Lower lobe of right lung (tissue), 2 donors: ENCODE measurements around the gene CES3. TPM values are rescaled to one million over a fixed set of nuclear protein-coding genes. Genes with fewer than 3 reads are reported as not detected.

Experiments
- ATAC-seq, 2 donors: fragments of 200-7000 bp; cut with Tn5 transposase; one replicate each; pipeline ENCODE4 v1.9.1; 2020 to 2022; ENCODE audit warnings: mild to moderate bottlenecking in 2 of 2, moderate library complexity in 2 of 2
- DNase-seq: peaks from one replicate; pipeline ENCODE4 v3.0.0-alpha.2; 2020
- H3K27ac ChIP-seq: fragments of 200-600 bp; one replicate; pipeline ENCODE4 v1.8.0; 2022
- H3K27me3 ChIP-seq: fragments of 200-600 bp; one replicate; pipeline ENCODE4 v1.8.0; 2022; ENCODE audit warnings: low read depth
- H3K36me3 ChIP-seq: fragments of 200-600 bp; one replicate; pipeline ENCODE4 v1.8.0; 2022; ENCODE audit warnings: mild to moderate bottlenecking
- H3K4me1 ChIP-seq: fragments of 200-600 bp; one replicate; pipeline ENCODE4 v1.8.0; 2022
- H3K4me3 ChIP-seq: fragments of 200-600 bp; one replicate; pipeline ENCODE4 v1.8.0; 2022; ENCODE audit warnings: mild to moderate bottlenecking
- H3K9me3 ChIP-seq: fragments of 200-600 bp; one replicate; pipeline ENCODE4 v1.8.0; 2022
- intact Hi-C: fragments of 100-400 bp; cut with DNase I; formaldehyde crosslinking; loops from one replicate; pipeline ENCODE4 v1.11.0; 2022
- total RNA-seq: library from RNA; stranded (reverse); fragmentation: NEBNext Ultra II Directional; extraction: Animal tissue kit (Norgen Biotek cat#: 25700); gene quantifications from one replicate; pipeline ENCODE4 v1.2.1, GENCODE V29; 2021
- TF ChIP-seq, protein P1 (sequence below): fragments of 200-600 bp; IDR thresholded peaks from one replicate; pipeline ENCODE4 v1.8.0; 2022; ENCODE audit warnings: antibody characterized with exemption, mild to moderate bottlenecking
- donor health status: DM: no; HTN: yes; CAD: no; lungs with severe emphysema.

Gene CES3
- total RNA-seq, 1 donor from 2014 or later, result 2.5 TPM

DNA sequence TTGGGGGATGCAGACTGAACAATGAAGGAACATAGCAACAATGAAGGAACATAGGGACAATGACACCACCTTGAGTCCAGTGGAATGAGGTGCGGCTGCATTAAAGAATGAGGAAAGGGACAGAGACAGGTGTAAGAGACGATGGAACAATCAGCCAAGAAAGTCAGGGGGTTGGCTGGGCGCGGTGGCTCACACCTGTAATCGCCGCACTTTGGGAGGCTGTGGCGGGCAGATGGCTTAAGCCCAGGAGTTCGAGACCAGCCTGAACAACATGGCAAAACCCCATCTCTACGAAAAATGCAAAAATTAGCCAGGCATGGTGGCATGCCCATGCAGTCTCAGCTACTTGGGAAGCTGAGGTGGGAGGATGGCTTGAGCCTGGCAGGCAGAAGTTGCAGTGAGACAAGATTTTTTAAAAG, 54.3 kb downstream of the CES3 start:
- Histone ChIP-seq H3K27me3 (peaks cover 8% of the 10 kb centered on the region), H3K36me3 (no peaks in the 10 kb centered on the region), H3K27ac (no peak overlapping the region), H3K4me1 (peaks cover 17% of the 10 kb centered on the region), H3K4me3 (no peak overlapping the region), H3K9me3 (no peaks in the 10 kb centered on the region)
- intact Hi-C loops, result no loop called here
- no peak for ATAC-seq
- TF ChIP-seq, protein P1, sequence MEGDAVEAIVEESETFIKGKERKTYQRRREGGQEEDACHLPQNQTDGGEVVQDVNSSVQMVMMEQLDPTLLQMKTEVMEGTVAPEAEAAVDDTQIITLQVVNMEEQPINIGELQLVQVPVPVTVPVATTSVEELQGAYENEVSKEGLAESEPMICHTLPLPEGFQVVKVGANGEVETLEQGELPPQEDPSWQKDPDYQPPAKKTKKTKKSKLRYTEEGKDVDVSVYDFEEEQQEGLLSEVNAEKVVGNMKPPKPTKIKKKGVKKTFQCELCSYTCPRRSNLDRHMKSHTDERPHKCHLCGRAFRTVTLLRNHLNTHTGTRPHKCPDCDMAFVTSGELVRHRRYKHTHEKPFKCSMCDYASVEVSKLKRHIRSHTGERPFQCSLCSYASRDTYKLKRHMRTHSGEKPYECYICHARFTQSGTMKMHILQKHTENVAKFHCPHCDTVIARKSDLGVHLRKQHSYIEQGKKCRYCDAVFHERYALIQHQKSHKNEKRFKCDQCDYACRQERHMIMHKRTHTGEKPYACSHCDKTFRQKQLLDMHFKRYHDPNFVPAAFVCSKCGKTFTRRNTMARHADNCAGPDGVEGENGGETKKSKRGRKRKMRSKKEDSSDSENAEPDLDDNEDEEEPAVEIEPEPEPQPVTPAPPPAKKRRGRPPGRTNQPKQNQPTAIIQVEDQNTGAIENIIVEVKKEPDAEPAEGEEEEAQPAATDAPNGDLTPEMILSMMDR, result no peak
- DNase-seq, result peak; percentile 30

DNA sequence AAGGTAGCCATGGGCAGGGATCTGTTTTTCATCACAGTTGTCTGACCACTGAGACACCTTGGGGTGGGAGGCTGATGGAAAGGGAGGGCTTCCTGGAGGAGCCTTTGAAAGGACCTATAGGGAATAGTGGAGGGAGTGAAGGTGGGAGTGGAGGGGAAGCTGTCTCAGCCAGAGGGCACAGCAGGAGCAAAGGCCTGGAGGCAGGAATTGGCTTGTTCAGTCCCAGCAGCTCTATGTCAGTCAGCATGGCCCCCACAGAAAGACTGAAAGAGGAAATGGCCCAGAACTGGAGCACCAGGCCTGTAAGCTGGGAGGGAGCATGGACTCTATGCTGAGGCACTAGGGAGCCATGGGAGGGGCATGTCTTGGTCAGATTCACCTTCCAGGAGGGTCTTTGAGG, 55.1 kb downstream of the CES3 start:
- no peak for DNase-seq
- intact Hi-C loops, result no loop called here
- TF ChIP-seq, protein P1, result no peak

DNA sequence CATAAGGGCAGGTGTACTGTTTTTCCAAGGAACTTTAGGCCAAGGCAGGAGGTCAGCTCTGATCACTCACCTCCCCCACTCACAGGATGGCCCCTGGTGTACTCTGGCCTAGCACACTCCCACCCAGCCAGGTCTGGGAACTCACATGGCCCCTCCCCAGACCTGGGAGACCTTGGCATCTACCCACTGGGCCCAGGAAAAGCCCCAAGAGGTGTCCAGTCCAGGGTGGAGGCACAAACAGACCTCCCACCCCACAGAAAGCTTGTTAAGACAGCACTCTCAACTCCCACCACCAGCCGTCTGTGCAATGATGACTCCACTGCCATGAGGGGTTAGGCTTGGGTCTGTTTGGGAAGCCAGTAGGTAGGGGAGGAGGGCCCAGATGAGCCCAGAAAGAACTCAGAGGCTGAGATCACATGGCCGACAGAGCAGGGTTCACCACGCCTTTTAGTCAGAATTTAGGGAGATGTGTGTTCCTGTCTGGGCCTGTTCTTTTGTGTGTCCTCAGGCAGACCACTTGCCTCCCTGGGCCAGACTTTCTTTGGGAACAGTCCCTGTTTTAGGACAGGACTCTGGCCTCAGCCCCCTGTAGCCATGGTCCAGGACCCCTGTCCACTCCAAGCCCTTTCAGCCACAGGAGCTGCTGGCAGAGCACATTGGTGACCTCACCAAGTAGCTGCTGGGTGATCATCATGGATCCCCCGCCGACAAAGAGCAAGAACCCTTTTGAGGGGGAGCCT, 55.8 kb downstream of the CES3 start:
- no peak for DNase-seq
- Histone ChIP-seq H3K4me1 (peaks cover 17% of the 10 kb centered on the region), H3K36me3 (no peaks in the 10 kb centered on the region), H3K4me3 (no peak overlapping the region), H3K27me3 (peaks cover 8% of the 10 kb centered on the region), H3K27ac (no peak overlapping the region), H3K9me3 (no peaks in the 10 kb centered on the region)
- TF ChIP-seq, protein P1, result no peak
- intact Hi-C loops, result no loop called here
- no peak for ATAC-seq

More for the DNA sequence above, 55.1 kb downstream of the CES3 start:
- Histone ChIP-seq H3K4me3 (no peak overlapping the region), H3K4me1 (peaks cover 17% of the 10 kb centered on the region), H3K27me3 (peaks cover 8% of the 10 kb centered on the region), H3K27ac (no peak overlapping the region), H3K36me3 (no peaks in the 10 kb centered on the region), H3K9me3 (no peaks in the 10 kb centered on the region)
- no peak for ATAC-seq

DNA sequence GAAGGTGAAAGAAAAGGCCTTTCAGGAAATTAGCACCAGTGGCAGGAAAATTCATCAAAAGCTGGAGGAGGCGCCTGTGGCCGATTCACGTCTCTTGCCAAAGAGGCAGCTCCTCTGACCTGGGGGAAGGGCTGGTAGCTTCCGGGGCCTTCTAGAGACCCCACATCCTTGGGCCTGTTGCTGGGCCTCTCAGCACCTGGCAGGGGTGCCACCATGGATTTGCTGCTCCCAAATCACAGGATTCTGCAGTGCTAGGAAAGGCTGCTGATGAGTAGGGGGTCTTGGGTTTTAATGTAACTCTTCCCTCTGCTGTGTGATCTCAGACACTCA, 56.3 kb downstream of the CES3 start:
- DNase-seq (peak; percentile 17), ATAC-seq (no peak)
- Histone ChIP-seq H3K36me3 (no peaks in the 10 kb centered on the region), H3K4me1 (peaks cover 17% of the 10 kb centered on the region), H3K4me3 (no peak overlapping the region), H3K27me3 (peaks cover 8% of the 10 kb centered on the region), H3K9me3 (no peaks in the 10 kb centered on the region), H3K27ac (no peak overlapping the region)
- intact Hi-C loops, result no loop called here
- TF ChIP-seq, protein P1, result no peak

DNA sequence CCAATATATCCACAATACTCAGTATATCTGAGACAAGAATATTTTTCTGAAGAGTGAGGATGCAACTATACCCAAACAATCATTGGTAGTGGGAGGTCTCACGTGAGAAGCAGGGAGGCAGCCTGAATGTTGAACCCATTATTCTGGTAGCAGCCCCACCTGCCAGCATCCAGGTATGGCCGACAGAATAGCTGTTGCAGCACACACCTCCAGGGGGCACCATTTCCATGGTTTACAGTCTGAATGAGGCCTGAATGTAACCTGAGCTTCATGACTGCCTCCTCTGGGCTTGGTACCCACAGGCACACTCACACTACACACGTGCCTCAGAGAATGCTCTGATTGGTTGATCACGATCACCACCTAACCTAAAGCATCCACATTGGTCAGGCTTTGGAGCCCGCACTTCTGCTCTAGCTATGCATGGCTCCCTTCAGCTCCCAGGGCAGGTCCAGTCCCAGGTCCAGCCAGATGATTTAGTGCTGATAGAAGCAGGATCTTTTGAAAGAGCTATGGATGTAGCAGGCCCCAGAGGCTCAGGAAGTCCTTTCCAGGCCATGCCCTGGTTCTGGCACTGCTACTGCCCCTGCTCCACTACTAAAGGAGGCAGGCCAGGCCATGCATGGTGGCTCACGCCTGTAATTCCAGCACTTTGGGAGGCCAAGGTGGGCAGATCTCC, 56.9 kb downstream of the CES3 start:
- ATAC-seq (peak; percentile 83 to 90), DNase-seq (peak; percentile 75)
- intact Hi-C loops, result no loop called here

More for the DNA sequence above, 56.9 kb downstream of the CES3 start:
- Histone ChIP-seq H3K4me1 (peaks cover 17% of the 10 kb centered on the region), H3K4me3 (no peak overlapping the region), H3K27me3 (peaks cover 7% of the 10 kb centered on the region), H3K27ac (no peak overlapping the region), H3K36me3 (no peaks in the 10 kb centered on the region), H3K9me3 (no peaks in the 10 kb centered on the region)
- TF ChIP-seq, protein P1, result peak; percentile 62
